G401 (cell line): ENCODE measurements around the gene TDRD15. TPM values are rescaled to one million over a fixed set of nuclear protein-coding genes. Genes with fewer than 3 reads are reported as not detected.

Source experiments
- total RNA-seq: library from RNA; depleted of rRNA; stranded (reverse); fragments of >200 nt; shearing (Covaris generic); gene quantifications from 2 replicates; pipeline ENCODE4 v1.2.3, GENCODE V29; 2014; rRNA removed

Gene TDRD15
- total RNA-seq, 1 experiment from 2014 or later = not detected

Other genes starting within 250 kb of the TDRD15 start
- gene APOB, start 79.9 kb upstream of the TDRD15 start, total RNA-seq = 0.06 TPM in 1 of 2 replicates, not detected in the other